GM12892 (cell line): ENCODE measurements around the gene SLC7A1.

ENCODE experiments used
- POLR2A ChIP-seq: IDR thresholded peaks from 2 replicates; pipeline ENCODE4 v1.6.1; 2011; ENCODE audit warnings: low read depth, low read length, control low read depth
- POLR2AphosphoS5 ChIP-seq: IDR thresholded peaks from 2 replicates; pipeline ENCODE4 v1.6.1; 2011; ENCODE audit warnings: low read depth, low read length, control low read depth
- TAF1 ChIP-seq: IDR thresholded peaks from 2 replicates; pipeline ENCODE4 v1.6.1; 2011; ENCODE audit warnings: low read depth, mild to moderate bottlenecking, control low read depth, low read length, borderline replicate concordance

GRCh38 chr13:29459813-29460355 is 135.6 kb downstream of the SLC7A1 start:
- no peak for TF ChIP-seq TAF1
- TF ChIP-seq POLR2AphosphoS5, result no peak
- TF ChIP-seq POLR2A, result no peak
